CD4-positive, alpha-beta T cell treated with Interleukin-17A for 1 hour (primary cell): ENCODE results near the gene SYNPO2L.
"Not testable (repeated sequence)": the region's sequence is repeated elsewhere in the genome, so short reads cannot be mapped to it uniquely, and the experiment has no call there.

Experiments used
- DNase-seq: peaks from one replicate; pipeline ENCODE4 v3.0.0-alpha.2; 2020

Gene SYNPO2L

GRCh38 chr10:73655990-73656298 lies at the start of gene SYNPO2L:
Gene SYNPO2L (minus strand): TSS chr10:73656029. CDS start chr10:73655922, 107 bp downstream.
- DNase-seq = no peak

DNA sequence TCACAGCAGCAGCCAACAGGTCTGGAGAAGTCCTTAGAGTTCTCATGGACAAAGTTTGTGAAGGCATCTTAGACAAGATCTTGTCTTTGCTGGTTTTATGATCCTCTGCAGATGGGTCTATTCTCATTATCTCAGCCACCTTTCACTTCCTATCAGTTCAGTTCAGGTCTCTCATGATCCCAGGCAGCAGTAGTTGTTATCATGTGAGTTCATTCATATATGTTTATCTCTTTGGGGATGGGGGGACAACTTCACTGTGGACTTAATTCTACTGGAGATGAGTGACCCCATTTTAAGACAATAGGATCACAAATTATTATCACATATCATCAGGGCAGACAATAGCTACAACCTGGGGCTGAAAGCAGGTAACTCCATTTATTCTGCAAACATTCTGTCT lies 48.1 kb upstream of the SYNPO2L start:
- not testable (repeated sequence) for DNase-seq

DNA sequence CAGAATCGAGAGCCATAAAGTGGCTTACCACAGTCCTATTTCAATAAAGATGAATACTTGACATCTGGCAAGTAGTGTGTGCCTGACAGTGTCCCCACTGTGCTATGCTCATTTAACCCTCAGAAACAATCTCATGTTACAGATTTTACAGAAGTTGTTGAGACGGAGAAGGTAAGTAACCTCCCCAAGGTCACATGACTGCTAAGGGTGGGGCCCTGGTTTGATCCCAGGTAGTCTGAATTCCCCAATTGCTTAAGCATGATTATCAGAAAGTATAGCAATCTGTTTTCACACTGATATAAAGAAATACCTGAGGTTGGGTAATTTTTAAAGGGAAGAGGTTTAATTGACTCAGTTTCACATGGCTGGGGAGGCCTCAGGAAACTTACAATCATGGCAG lies 43.0 kb upstream of the SYNPO2L start:
- DNase-seq = not testable (repeated sequence)

GRCh38 chr10:73697675-73698159 lies 41.9 kb upstream of the SYNPO2L start, which contains the start of gene AGAP5:
Gene AGAP5 (minus strand): TSS chr10:73698109. CDS start chr10:73697755, 354 bp downstream.
- DNase-seq = not testable (repeated sequence)

GRCh38 chr10:73695302-73695701 lies 39.5 kb upstream of the SYNPO2L start:
- not testable (repeated sequence) for DNase-seq

GRCh38 chr10:73690755-73691154 lies 34.9 kb upstream of the SYNPO2L start:
- not testable (repeated sequence) for DNase-seq

GRCh38 chr10:73689596-73689995 lies 33.8 kb upstream of the SYNPO2L start:
- not testable (repeated sequence) for DNase-seq

- DNase-seq = not testable (repeated sequence)
Measured at GRCh38 chr10:73687641-73688040, 31.8 kb upstream of the SYNPO2L start.

DNA sequence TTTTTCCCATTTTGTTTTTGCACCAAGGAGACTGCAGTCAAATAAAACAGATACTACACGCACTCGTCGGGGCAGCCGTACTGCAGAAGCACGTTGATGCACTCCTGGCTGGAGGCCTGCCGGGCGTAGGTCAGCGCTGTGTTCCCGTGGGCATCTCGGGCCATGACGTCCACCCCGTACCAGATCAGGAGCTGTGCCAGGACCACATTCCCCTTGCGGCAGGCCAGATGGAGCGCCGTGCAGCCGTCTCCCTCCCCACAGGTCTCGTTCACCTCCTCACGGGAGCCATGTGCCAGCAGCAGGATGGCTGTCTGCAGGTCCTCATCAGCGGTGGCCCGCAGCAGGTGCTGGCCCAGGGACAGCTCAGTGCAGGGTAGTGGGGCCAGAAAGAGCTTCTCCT lies 18.7 kb upstream of the SYNPO2L start:
- not testable (repeated sequence) for DNase-seq

DNA sequence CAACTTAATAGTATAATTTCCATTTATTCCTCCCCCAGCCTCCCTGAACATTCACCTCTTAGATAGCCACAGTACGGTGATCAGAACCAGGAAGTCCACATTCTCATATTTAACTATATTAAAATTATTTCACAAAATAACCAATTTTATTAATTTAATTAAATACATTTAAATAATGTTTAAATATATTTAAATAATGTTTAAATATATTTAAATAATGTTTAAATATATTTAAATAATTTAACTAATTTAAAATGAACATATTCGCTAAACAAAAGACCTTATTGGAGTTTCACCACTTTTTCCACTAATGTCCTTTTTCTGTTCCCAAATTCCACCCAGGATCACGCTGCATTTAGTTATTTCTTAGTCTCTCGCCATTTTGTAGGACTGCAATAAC lies 12.5 kb upstream of the SYNPO2L start:
- DNase-seq = not testable (repeated sequence)

DNA sequence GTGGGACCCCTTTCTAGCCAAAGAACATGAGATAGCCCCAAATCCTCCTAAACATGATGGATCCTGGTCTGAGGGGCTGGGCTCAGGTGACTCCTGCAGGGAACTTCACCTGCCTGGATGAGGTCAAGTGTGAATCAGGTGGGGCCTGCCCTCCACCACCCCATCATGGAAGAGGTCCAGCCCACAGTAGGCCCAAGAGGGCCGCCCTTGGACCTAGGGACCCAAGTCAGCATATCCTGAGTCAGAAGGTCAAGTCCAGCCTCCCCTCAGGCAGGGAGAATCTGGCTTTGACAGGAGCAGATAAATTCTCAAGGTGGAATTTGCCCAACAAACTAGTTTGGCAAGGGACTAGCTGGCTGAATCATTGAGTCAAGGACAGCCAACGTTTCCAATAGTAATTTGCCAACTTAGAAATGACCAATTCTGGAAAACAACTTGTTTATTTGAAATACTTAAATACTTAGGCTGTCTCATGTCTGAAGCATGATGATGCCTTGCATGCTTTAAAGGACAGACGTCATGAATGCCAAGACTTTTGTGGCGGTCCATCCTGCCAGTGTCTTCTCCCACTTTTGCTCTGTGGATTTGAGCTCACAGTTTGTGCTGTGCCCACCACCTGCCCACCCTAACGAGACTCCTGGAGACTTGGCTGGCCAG lies 10.5 kb upstream of the SYNPO2L start:
- DNase-seq = not testable (repeated sequence)

DNA sequence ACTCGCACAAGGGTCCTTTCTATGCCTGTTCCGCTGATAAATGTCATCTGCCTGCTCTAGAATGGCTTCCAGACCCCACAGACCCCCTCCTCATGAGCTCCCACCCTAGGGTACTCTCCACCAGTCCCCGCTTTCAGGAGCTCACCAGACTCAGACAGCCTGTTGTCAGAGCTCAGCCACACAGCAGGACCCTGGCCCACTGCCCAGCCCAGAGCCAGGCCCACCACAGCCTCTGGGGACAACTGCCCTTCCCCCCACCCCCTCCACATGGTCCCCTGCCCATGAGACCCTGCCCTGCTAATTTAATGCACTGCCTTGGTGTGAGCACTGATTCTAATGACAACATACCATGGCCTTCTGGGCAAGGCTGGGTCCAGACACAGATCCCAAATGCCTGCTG lies 9.8 kb upstream of the SYNPO2L start:
- not testable (repeated sequence) for DNase-seq

GRCh38 chr10:73664156-73665040 lies 8.6 kb upstream of the SYNPO2L start:
- not testable (repeated sequence) for DNase-seq

DNA sequence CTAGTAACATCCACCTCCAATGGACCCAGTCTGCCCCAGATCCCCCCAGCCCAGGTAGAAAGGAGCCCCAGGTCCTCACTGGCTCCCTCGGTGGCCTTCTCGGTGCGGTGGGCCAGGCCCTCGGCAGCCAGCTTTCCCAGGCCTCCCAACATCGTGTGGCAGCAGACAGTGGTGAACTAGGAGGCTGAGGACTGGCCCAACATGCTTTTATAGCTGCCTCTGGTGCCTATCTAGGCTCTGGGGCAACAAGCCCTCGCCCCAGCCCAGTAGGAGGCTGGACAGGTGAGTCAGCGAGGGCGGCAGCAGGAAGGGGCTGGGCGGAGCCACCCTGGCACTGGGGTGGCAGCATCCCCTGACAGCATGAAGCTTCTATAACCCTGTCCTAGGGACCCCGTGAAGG lies 7.8 kb upstream of the SYNPO2L start:
- DNase-seq = not testable (repeated sequence)

GRCh38 chr10:73662705-73663104 lies 6.9 kb upstream of the SYNPO2L start:
- DNase-seq = not testable (repeated sequence)

- DNase-seq = no peak
Measured at GRCh38 chr10:73655257-73655989, 406 bp downstream of the SYNPO2L start.

DNA sequence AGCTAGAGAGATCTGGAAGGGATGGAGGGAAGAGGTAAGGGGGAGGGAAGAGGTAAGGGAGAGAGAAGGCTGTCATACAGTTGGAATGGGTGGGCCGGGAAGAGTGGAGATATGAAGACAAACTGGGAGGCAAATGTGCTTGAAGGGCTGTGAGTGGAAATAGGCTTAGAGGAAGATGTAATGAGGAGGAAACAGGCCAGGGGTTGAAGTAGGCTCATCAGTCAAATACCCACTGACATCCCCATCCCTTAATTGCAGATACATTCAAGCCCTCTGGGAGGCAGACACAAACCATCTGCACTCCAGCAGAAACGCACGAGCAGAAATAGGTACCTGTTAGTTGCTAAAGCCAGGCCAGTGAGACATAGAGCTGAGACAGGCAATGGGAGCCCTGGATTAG lies 2.1 kb downstream of the SYNPO2L start:
- no peak for DNase-seq

- no peak for DNase-seq
Measured at GRCh38 chr10:73653195-73653594, 2.6 kb downstream of the SYNPO2L start.

DNA sequence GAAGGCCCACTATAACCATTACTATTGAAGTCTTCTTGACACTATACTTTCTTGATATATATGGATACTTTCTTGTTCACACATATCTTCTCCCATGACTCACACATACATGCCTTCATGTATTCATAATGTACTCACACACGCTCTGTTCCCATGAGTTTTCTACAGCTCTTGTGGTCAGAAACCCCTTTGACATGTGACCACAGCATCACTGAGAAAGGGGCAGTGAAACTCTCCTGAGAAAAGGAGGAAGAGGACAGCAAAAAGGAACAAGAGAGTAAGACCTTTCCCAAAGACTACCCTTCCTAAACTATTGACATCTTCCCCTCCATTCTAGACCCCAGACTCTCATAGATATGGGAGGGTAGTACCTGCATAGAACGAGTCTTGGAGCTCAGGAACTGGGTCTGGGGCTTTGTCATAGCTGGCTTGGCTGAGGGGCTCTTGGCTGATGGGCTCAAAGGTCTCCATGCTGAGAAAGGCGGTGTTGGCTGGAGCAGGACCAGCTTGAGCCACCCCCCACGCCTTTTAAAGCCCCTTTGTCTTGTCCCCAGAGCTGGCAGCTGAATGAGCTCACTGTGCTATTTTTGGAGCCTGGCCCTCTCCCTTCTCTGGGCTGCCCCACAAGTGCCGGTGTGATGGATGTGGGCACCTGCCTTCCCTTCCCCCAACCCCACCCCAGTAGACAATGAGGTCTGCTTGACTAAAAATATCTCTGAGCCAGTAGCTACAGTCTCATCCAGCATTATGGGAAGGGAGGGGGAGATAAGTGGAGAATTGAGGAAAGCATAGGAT lies 5.1 kb downstream of the SYNPO2L start:
- DNase-seq = no peak

DNA sequence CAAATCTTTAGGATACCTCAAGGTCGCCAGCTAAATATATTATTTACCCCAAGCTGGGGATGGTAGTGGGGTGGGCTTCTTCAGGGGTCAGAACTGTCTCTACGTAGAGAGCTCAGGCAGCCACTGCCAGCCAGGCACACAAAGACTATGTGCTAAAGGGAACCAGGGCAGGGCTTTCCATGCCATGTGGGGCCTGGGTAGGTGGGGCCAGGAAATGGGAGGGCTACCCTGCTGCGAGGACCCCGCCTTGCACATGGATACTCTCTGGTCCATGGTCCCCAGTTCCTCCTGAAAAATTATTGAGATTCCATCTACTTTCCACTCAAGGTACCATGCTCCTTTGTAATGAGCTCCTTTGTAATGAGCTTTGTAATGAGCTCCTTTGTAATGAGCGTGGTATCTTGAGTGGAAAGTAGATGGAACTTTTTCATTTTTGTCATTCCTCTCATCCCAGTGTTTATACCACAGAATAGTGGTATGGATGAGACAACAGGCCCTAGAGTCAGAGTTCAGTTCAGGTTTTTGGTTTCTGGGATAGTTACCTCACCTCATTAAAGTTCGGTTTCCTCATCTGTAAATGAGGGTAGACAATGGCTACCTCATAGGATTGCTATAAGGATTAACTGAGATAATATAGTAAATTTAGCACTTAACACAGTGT lies 5.8 kb downstream of the SYNPO2L start:
- DNase-seq = no peak

DNA sequence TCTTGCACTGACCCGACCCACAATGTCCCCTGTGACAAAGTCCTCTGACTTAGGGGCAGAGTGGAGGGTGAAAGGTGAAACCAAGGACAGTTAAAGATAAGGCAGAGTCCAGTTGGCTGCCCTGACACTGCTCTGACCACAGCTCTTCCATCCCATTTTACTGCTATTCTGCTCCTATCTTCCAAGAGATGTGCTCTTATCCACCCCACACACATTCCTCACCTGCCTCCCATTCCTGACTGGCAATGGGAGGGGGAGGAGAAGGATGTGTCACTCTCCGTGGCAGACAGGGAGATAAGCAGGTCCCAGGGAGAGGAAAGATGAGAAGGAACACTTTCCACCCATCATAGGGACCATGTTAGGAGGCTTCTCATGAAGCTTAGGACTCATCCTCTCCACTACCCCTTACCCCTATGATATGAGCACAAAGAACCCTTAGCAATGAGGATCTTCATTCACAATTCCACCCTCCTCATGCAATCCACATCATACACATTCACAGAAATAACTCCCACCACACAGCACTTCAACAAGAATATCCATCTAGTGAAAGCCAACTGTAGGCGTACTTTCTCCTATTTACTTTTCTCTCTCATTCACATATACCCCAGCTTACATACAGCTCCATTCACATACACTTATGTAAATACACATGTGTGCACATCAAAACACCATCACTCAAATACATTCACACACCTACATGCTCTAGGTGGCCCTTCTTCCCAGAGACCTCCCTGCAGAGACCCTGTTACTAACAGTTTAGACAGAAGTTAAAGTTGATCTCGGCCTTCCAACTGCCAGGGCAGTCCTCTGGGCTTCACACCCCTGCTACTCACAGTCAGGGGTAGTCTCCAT lies 6.6 kb downstream of the SYNPO2L start:
- no peak for DNase-seq
